ENCODE measurements around the gene KIR2DL1.
"Not testable (repeated sequence)": the region's sequence is repeated elsewhere in the genome, so short reads cannot be mapped to it uniquely, and the experiment has no call there.

Gene KIR2DL1

DNA sequence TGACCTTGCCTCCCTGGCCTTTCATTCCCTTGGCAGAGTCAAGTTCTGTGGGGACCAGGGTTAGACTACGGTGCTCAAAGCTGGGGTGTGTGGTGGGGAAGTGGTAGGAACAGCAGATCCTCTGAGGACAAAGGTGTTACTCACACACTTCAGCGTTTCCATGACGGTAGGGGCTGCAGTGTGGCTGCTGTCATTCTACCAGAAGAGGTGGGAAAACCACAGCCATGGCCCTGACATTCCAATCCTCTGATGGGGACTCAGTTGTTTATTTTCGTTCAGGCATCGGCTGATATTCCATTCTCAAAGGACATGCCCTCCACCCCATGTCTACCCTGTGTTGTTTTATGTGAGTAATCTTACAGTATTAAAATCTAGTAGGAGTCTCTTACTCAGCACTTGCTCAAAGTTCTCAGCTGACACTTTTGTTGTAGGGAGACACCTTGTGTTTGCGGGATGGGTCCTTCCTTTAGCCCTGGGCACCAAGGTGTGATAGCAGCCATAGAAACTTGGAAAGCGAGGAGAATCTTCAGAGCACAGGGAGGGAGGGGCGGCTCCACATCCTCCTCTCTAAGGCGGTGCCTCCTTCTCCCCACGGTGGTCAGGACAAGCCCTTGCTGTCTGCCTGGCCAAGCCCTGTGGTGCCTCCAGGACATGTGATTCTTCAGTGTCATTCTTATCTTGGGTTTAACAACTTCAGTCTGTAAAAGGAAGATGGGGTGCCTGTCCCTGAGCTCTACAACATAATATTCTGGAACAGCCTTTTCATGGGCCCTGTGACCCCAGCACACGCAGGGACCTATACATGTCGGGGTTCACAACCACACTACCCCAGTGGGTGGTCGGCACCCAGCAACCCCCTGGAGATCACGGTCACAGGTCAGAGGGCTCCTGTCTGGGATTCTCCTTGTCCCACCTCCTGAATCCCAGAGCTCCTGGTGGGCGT lies 1.7 kb downstream of the KIR2DL1 start:
- no CpG with 5 or more reads among the region's 15 CpGs for WGBS, 2 donors (ENCODE audit: extremely low coverage in 2 of 2, insufficient read length in 2 of 2, insufficient replicate concordance in 1 of 2)
- not testable (repeated sequence) for DNase-seq (ENCODE audit: low spot score)

GRCh38 chr19:54772666-54773065 lies 3.1 kb downstream of the KIR2DL1 start:
- H3K9me3 ChIP-seq (replicated peaks in 1 of 2; ENCODE audit: control insufficient read depth in 2 of 2, insufficient read depth in 1 of 2, low read depth in 1 of 2, low read length in 2 of 2), result not testable (repeated sequence)

More for the DNA sequence above, 1.7 kb downstream of the KIR2DL1 start:
- H3K4ac ChIP-seq (ENCODE audit: low read length); H2AFZ ChIP-seq (ENCODE audit: low read length); H3K9ac ChIP-seq (ENCODE audit: low read depth, low read length, poor library complexity); H3K4me1 ChIP-seq (ENCODE audit: control insufficient read depth in 2 of 2, insufficient read depth in 1 of 2, low read depth in 1 of 2, low read length in 2 of 2); H3K79me1 ChIP-seq (ENCODE audit: low read depth, low read length); H2BK120ac ChIP-seq (ENCODE audit: low read depth, low read length); H3K18ac ChIP-seq (ENCODE audit: low read length); H3K4me2 ChIP-seq (ENCODE audit: insufficient read depth, low read length, poor library complexity, severe bottlenecking); H2BK12ac ChIP-seq (ENCODE audit: low read length); H3K4me3 ChIP-seq (ENCODE audit: low read length in 2 of 2); H2BK15ac ChIP-seq (ENCODE audit: low read length); H3K23ac ChIP-seq (ENCODE audit: low read depth, low read length, poor library complexity); H2AK5ac ChIP-seq (ENCODE audit: low read depth, low read length); H3K14ac ChIP-seq (ENCODE audit: low read length); H3K27ac ChIP-seq (replicated peaks; ENCODE audit: low read length); H4K8ac ChIP-seq (ENCODE audit: low read depth, low read length); H3K36me3 ChIP-seq (replicated peaks in 1 of 2; ENCODE audit: control insufficient read depth in 2 of 2, insufficient read depth in 2 of 2, low read length in 2 of 2); H3K27me3 ChIP-seq (ENCODE audit: control insufficient read depth in 3 of 3, insufficient read depth in 3 of 3, low read depth in 1 of 3, low read length in 3 of 3); H2BK5ac ChIP-seq (ENCODE audit: low read length); H4K91ac ChIP-seq (ENCODE audit: low read depth, low read length, poor library complexity); H3K9me3 ChIP-seq (replicated peaks in 1 of 2; ENCODE audit: control insufficient read depth in 2 of 2, insufficient read depth in 1 of 2, low read depth in 1 of 2, low read length in 2 of 2): not testable (repeated sequence)

DNA sequence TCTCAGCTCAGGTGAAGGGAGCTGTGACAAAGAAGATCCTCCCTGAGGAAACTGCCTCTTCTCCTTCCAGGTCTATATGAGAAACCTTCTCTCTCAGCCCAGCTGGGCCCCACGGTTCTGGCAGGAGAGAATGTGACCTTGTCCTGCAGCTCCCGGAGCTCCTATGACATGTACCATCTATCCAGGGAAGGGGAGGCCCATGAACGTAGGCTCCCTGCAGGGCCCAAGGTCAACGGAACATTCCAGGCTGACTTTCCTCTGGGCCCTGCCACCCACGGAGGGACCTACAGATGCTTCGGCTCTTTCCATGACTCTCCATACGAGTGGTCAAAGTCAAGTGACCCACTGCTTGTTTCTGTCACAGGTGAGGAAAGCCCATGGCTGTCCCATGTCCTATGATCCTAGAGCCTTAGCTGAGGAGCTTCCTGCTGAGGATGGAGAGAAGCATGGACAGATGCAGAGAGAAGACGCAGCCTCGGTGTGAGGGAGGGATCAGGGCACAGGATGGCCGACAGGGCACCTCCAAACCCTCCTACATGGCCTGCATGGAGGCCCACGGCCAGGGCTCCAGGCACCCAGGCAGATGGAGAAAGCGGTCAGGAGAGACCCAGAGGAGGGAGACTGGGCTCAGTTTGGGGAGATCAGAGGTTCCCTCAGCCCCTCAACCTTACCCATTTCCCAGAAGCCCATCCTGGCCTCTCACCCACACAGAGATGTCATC lies 5.7 kb downstream of the KIR2DL1 start:
- not testable (repeated sequence) for H3K23ac ChIP-seq (ENCODE audit: low read depth, low read length, poor library complexity); H3K4ac ChIP-seq (ENCODE audit: low read length); H3K27me3 ChIP-seq (ENCODE audit: control insufficient read depth in 3 of 3, insufficient read depth in 3 of 3, low read depth in 1 of 3, low read length in 3 of 3); H3K9ac ChIP-seq (ENCODE audit: low read depth, low read length, poor library complexity); H4K8ac ChIP-seq (ENCODE audit: low read depth, low read length); H4K91ac ChIP-seq (ENCODE audit: low read depth, low read length, poor library complexity); H2BK12ac ChIP-seq (ENCODE audit: low read length); H2BK5ac ChIP-seq (ENCODE audit: low read length); H3K4me1 ChIP-seq (ENCODE audit: control insufficient read depth in 2 of 2, insufficient read depth in 1 of 2, low read depth in 1 of 2, low read length in 2 of 2); H3K14ac ChIP-seq (ENCODE audit: low read length); H2BK120ac ChIP-seq (ENCODE audit: low read depth, low read length); H3K27ac ChIP-seq (replicated peaks; ENCODE audit: low read length); H2AFZ ChIP-seq (ENCODE audit: low read length); H3K79me1 ChIP-seq (ENCODE audit: low read depth, low read length); H3K18ac ChIP-seq (ENCODE audit: low read length); H2AK5ac ChIP-seq (ENCODE audit: low read depth, low read length); H2BK15ac ChIP-seq (ENCODE audit: low read length); DNase-seq (ENCODE audit: low spot score); H3K9me3 ChIP-seq (replicated peaks in 1 of 2; ENCODE audit: control insufficient read depth in 2 of 2, insufficient read depth in 1 of 2, low read depth in 1 of 2, low read length in 2 of 2); H3K36me3 ChIP-seq (replicated peaks in 1 of 2; ENCODE audit: control insufficient read depth in 2 of 2, insufficient read depth in 2 of 2, low read length in 2 of 2); H3K4me2 ChIP-seq (ENCODE audit: insufficient read depth, low read length, poor library complexity, severe bottlenecking); H3K4me3 ChIP-seq (ENCODE audit: low read length in 2 of 2)
- WGBS, 2 donors (ENCODE audit: extremely low coverage in 2 of 2, insufficient read length in 2 of 2, insufficient replicate concordance in 1 of 2), result no CpG with 5 or more reads among the region's 12 CpGs

More at GRCh38 chr19:54772666-54773065, 3.1 kb downstream of the KIR2DL1 start:
- H3K4ac ChIP-seq (ENCODE audit: low read length); H3K27ac ChIP-seq (replicated peaks; ENCODE audit: low read length); H2AFZ ChIP-seq (ENCODE audit: low read length); H3K27me3 ChIP-seq (ENCODE audit: control insufficient read depth in 3 of 3, insufficient read depth in 3 of 3, low read depth in 1 of 3, low read length in 3 of 3); H4K8ac ChIP-seq (ENCODE audit: low read depth, low read length); H2BK5ac ChIP-seq (ENCODE audit: low read length); H2BK15ac ChIP-seq (ENCODE audit: low read length); H3K14ac ChIP-seq (ENCODE audit: low read length); H2BK120ac ChIP-seq (ENCODE audit: low read depth, low read length); H4K91ac ChIP-seq (ENCODE audit: low read depth, low read length, poor library complexity); H3K4me1 ChIP-seq (ENCODE audit: control insufficient read depth in 2 of 2, insufficient read depth in 1 of 2, low read depth in 1 of 2, low read length in 2 of 2); H3K4me3 ChIP-seq (ENCODE audit: low read length in 2 of 2); H3K18ac ChIP-seq (ENCODE audit: low read length); H2BK12ac ChIP-seq (ENCODE audit: low read length); DNase-seq (ENCODE audit: low spot score); H3K79me1 ChIP-seq (ENCODE audit: low read depth, low read length); H2AK5ac ChIP-seq (ENCODE audit: low read depth, low read length); H3K4me2 ChIP-seq (ENCODE audit: insufficient read depth, low read length, poor library complexity, severe bottlenecking); H3K36me3 ChIP-seq (replicated peaks in 1 of 2; ENCODE audit: control insufficient read depth in 2 of 2, insufficient read depth in 2 of 2, low read length in 2 of 2); H3K9ac ChIP-seq (ENCODE audit: low read depth, low read length, poor library complexity); H3K23ac ChIP-seq (ENCODE audit: low read depth, low read length, poor library complexity): not testable (repeated sequence)
- no CpG with 5 or more reads among the region's 2 CpGs for WGBS, 2 donors (ENCODE audit: extremely low coverage in 2 of 2, insufficient read length in 2 of 2, insufficient replicate concordance in 1 of 2)

DNA sequence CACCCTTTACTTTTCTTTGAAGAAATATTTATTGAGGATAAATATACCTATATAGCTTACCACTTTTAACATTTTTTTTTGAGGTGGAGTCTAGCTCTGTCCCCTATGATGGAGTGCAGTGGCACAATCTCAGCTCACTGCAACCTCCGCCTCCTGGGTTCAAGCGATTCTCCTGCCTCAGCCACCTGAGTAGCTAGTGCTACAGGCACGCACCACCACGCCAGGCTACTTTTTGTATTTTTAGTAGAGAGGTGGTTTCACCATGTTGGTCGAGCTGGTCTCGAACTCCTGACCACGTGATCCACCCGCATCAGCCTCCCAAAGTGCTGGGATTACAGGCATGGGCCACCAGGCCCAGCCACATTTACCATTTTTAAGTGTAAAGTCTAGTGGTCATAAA lies 6.2 kb downstream of the KIR2DL1 start:
- not testable (repeated sequence) for H3K23ac ChIP-seq (ENCODE audit: low read depth, low read length, poor library complexity); H2BK15ac ChIP-seq (ENCODE audit: low read length); H3K18ac ChIP-seq (ENCODE audit: low read length); H3K36me3 ChIP-seq (replicated peaks in 1 of 2; ENCODE audit: control insufficient read depth in 2 of 2, insufficient read depth in 2 of 2, low read length in 2 of 2); H3K9ac ChIP-seq (ENCODE audit: low read depth, low read length, poor library complexity); H4K91ac ChIP-seq (ENCODE audit: low read depth, low read length, poor library complexity); H2AFZ ChIP-seq (ENCODE audit: low read length); H3K27ac ChIP-seq (replicated peaks; ENCODE audit: low read length); H2AK5ac ChIP-seq (ENCODE audit: low read depth, low read length); H3K79me1 ChIP-seq (ENCODE audit: low read depth, low read length); DNase-seq (ENCODE audit: low spot score); H3K14ac ChIP-seq (ENCODE audit: low read length); H2BK120ac ChIP-seq (ENCODE audit: low read depth, low read length); H2BK5ac ChIP-seq (ENCODE audit: low read length); H3K4ac ChIP-seq (ENCODE audit: low read length); H3K4me1 ChIP-seq (ENCODE audit: control insufficient read depth in 2 of 2, insufficient read depth in 1 of 2, low read depth in 1 of 2, low read length in 2 of 2); H3K9me3 ChIP-seq (replicated peaks in 1 of 2; ENCODE audit: control insufficient read depth in 2 of 2, insufficient read depth in 1 of 2, low read depth in 1 of 2, low read length in 2 of 2); H3K27me3 ChIP-seq (ENCODE audit: control insufficient read depth in 3 of 3, insufficient read depth in 3 of 3, low read depth in 1 of 3, low read length in 3 of 3); H4K8ac ChIP-seq (ENCODE audit: low read depth, low read length); H3K4me2 ChIP-seq (ENCODE audit: insufficient read depth, low read length, poor library complexity, severe bottlenecking); H3K4me3 ChIP-seq (ENCODE audit: low read length in 2 of 2); H2BK12ac ChIP-seq (ENCODE audit: low read length)
- WGBS, 2 donors (ENCODE audit: extremely low coverage in 2 of 2, insufficient read length in 2 of 2, insufficient replicate concordance in 1 of 2), result no CpG with 5 or more reads among the region's 8 CpGs

Data from neuronal stem cell (in vitro differentiated cells).